K562 (cell line): Measurements from ENCODE around the gene GNAI2. TPM values are rescaled to one million over a fixed set of nuclear protein-coding genes. Genes with fewer than 3 reads are reported as not detected.

Source experiments
- ATAC-seq: fragments of 200-7000 bp; cut with Tn5 transposase; 3 replicates; pipeline ENCODE4 v1.9.1; 2020; ENCODE audit warnings: moderate library complexity
- BruUV-seq: library from RNA; stranded (reverse); fragments of 400-500 nt; replicated peaks from 2 replicates; lab custom pipeline; 2021; lab: Mats Ljungman, UMichigan
- CTCF ChIA-PET: fragments of 300-600 bp; formaldehyde crosslinking; extraction: SDS; loops from one replicate; lab custom pipeline; 2021; ENCODE audit warnings: low intra/inter-chr PET ratio; lab: Yijun Ruan, JAX
- POLR2A ChIA-PET: fragments of 300-600, 350-650 bp; sonication (Branson Sonifier 250); formaldehyde crosslinking; extraction: SDS; loops from one replicate; lab custom pipeline; 2021; ENCODE audit warnings: antibody characterized with exemption, inconsistent platforms; lab: Yijun Ruan, JAX
- DNase-seq, 4 experiments: peaks; one replicate each; pipeline versions ENCODE4 v3.0.0 to v3.0.0-alpha.2; 2011 to 2018; ENCODE audit warnings: low spot score in 3 of 4, mixed read lengths in 3 of 4; ENCODE audit errors: extremely low read depth in 1 of 4
- FAIRE-seq: peaks from 2 replicates; lab custom pipeline; 2011; peaks lifted over from hg19 to GRCh38; lab: Jason Lieb, UNC
- H2AFZ ChIP-seq: 2 replicates; pipeline ENCODE4 v1.6.0; 2011; ENCODE audit warnings: low read depth, low read length, control low read depth, inconsistent platforms
- H3K27ac ChIP-seq: fragments of 200-600 bp; 3 replicates; pipeline ENCODE4 v1.8.0; 2011; ENCODE audit warnings: low read depth, mild to moderate bottlenecking, control low read depth, inconsistent platforms, low read length, moderate library complexity, mixed read lengths; ENCODE audit errors: extremely low read depth
- H3K27me3 ChIP-seq, 2 experiments: fragments of 300-600 bp in 1 of 2; 2 replicates in 1 of 2; 3 replicates in 1 of 2; pipeline versions ENCODE4 v1.6.0 to v1.8.0; 2011; ENCODE audit warnings: inconsistent platforms in 2 of 2, low read length in 2 of 2, mild to moderate bottlenecking in 1 of 2, mixed read lengths in 1 of 2, moderate library complexity in 1 of 2; ENCODE audit not compliant: control insufficient read depth in 2 of 2, insufficient read depth in 2 of 2
- H3K36me3 ChIP-seq: fragments of 300-600 bp; 3 replicates; pipeline ENCODE4 v1.8.0; 2011; ENCODE audit warnings: mild to moderate bottlenecking, low read length, inconsistent platforms; ENCODE audit not compliant: control insufficient read depth, insufficient read depth
- H3K4me1 ChIP-seq, 2 experiments: fragments of 200-600 bp in 1 of 2; replicated peaks in 1 of 2; 2 replicates in 1 of 2; 3 replicates in 1 of 2; pipeline versions ENCODE4 v1.5.1 to v1.8.0; 2011; ENCODE audit warnings: inconsistent platforms in 2 of 2, low read length in 2 of 2, mild to moderate bottlenecking in 1 of 2, mixed read lengths in 1 of 2, moderate library complexity in 1 of 2; ENCODE audit not compliant: control insufficient read depth in 2 of 2, insufficient read depth in 2 of 2
- H3K4me2 ChIP-seq: 2 replicates; pipeline ENCODE4 v1.6.1; 2011; ENCODE audit warnings: low read length, control low read depth, inconsistent platforms, mixed read lengths; ENCODE audit not compliant: insufficient read depth
- H3K4me3 ChIP-seq: fragments of 200-600 bp; sonication (generic), shearing (Covaris generic); 2 replicates; pipeline ENCODE4 v1.5.1; 2016; ENCODE audit warnings: control low read depth, inconsistent platforms
- H3K79me2 ChIP-seq: fragments of 200-600 bp; 3 replicates; pipeline ENCODE4 v1.8.0; 2011; ENCODE audit warnings: low read length, inconsistent platforms; ENCODE audit not compliant: control insufficient read depth, insufficient read depth
- H3K9ac ChIP-seq, 2 experiments: 2 replicates each; pipeline versions ENCODE4 v1.6.0 to v1.6.1; 2011; ENCODE audit warnings: low read depth in 2 of 2, low read length in 2 of 2, control low read depth in 1 of 2, inconsistent platforms in 1 of 2, mild to moderate bottlenecking in 1 of 2, mixed read lengths in 1 of 2; ENCODE audit not compliant: insufficient read depth in 1 of 2
- H3K9me1 ChIP-seq: one replicate; pipeline ENCODE4 v1.6.0; 2011; ENCODE audit warnings: inconsistent platforms, mild to moderate bottlenecking, low read length, moderate library complexity; ENCODE audit not compliant: control insufficient read depth, insufficient read depth
- H3K9me3 ChIP-seq: replicated peaks from 2 replicates; pipeline ENCODE4 v1.5.1; 2011; ENCODE audit warnings: low read depth, low read length, inconsistent platforms; ENCODE audit not compliant: control insufficient read depth, insufficient read depth
- H4K20me1 ChIP-seq: replicated peaks from 2 replicates; pipeline ENCODE4 v1.6.1; 2011; ENCODE audit warnings: low read length, inconsistent platforms, mixed read lengths; ENCODE audit not compliant: control insufficient read depth, insufficient read depth
- BRF1 ChIP-seq: IDR thresholded peaks from 3 replicates; pipeline ENCODE4 v1.6.1; 2011; ENCODE audit warnings: borderline replicate concordance, mild to moderate bottlenecking; ENCODE audit not compliant: insufficient read length; ENCODE audit errors: extremely low read depth
- CBX3 ChIP-seq, 2 experiments: IDR thresholded peaks; 1 replicate in 1 of 2; 2 replicates in 1 of 2; pipeline ENCODE4 v1.6.1; 2012; ENCODE audit warnings: inconsistent platforms in 2 of 2, low read length in 2 of 2, borderline replicate concordance in 1 of 2, control low read depth in 1 of 2
- CHCHD3 ChIP-seq: fragments of 250-450 bp; sonication (Bioruptor Pico); IDR thresholded peaks from 2 replicates; pipeline ENCODE4 v2.1.2; 2022; ENCODE audit warnings: mild to moderate bottlenecking
- HOXB6 ChIP-seq: fragments of 250-450 bp; sonication (Bioruptor Pico); IDR thresholded peaks from 2 replicates; pipeline ENCODE4 v1.5.1; 2022; ENCODE audit warnings: mild to moderate bottlenecking, borderline replicate concordance
- NFXL1 ChIP-seq: fragments of 450-650 bp; formaldehyde crosslinking; IDR thresholded peaks from 2 replicates; pipeline ENCODE4 v1.4.0; 2021; ENCODE audit warnings: mild to moderate bottlenecking
- SAFB ChIP-seq: fragments of 200-400 bp; formaldehyde crosslinking; IDR thresholded peaks from 2 replicates; pipeline ENCODE4 v1.6.1; 2017; ENCODE audit warnings: low read depth, low read length, borderline replicate concordance
- SIRT6 ChIP-seq: IDR thresholded peaks from one replicate; pipeline ENCODE4 v1.6.1; 2012; ENCODE audit warnings: low read depth, mild to moderate bottlenecking, control low read depth, inconsistent platforms, low read length, moderate library complexity
- SMAD4 ChIP-seq: fragments of 250-450 bp; sonication (Bioruptor Pico); conservative IDR thresholded peaks from 2 replicates; pipeline ENCODE4 v1.8.0; 2021; ENCODE audit warnings: inconsistent platforms, mild to moderate bottlenecking, moderate library complexity
- WGBS: fragments of 100-300 bp; shearing (Covaris generic); methylation state at CpG from one replicate; pipeline ENCODE4 v1.1.6; 2016; ENCODE audit warnings: low coverage, mixed read lengths; ENCODE audit not compliant: insufficient coverage; ENCODE audit errors: missing lambda C conversion rate; 5-methylcytosine and 5-hydroxymethylcytosine counted together
- in situ Hi-C: fragments of 300-500 bp; cut with MboI; formaldehyde crosslinking; loops from 4 replicates; pipeline ENCODE4 v1.15.0; 2018; ENCODE audit warnings: inconsistent platforms, mixed read lengths
- intact Hi-C: fragments of 100-400 bp; cut with micrococcal nuclease; formaldehyde crosslinking; loops from 2 replicates; pipeline ENCODE4 v1.14.2; 2022
- polyA plus RNA-seq, 8 experiments: library from polyadenylated mRNA; depleted of rRNA in 4 of 8; stranded (reverse) in 5 of 8; unstranded in 3 of 8; fragments of >200 nt; fragmentation: Nextera tagmentation in 2 of 8; fragmentation: Illumina TruSeq in 1 of 8; extraction: Ambion mirVana in 2 of 8; extraction: Trizol in 1 of 8; gene quantifications; 2 replicates each; pipeline versions ENCODE4 v1.2.1 to v1.2.3, GENCODE V29; 2011 to 2014; ENCODE audit warnings: inconsistent platforms in 1 of 8, missing spikeins in 1 of 8
- total RNA-seq, 7 experiments: library from RNA; depleted of rRNA in 6 of 7; stranded (reverse); fragments of >200 nt in 6 of 7; fragmentation: Illumina TruSeq in 2 of 7; extraction: Trizol in 2 of 7; gene quantifications; 2 replicates each; pipeline versions ENCODE4 v1.2.1 to v1.2.3, GENCODE V29; 2011 to 2021; ENCODE audit warnings: low replicate concordance in 1 of 7
- TF ChIP-seq, protein P1 (sequence below): fragments of 150-350 bp; IDR thresholded peaks from 2 replicates; pipeline ENCODE4 v1.6.1; 2014; ENCODE audit warnings: low read depth, mild to moderate bottlenecking, low read length, borderline replicate concordance
- TF ChIP-seq, protein P2 (sequence below): sonication (generic); formaldehyde crosslinking; IDR thresholded peaks from 2 replicates; pipeline ENCODE4 v1.5.0; 2020; ENCODE audit warnings: missing genetic modification reagents

The GNAI2 gene
- total and polyA plus RNA-seq, 9 of the 15 experiments (the other 6 are each of a cell fraction or from before 2014, with no cell fraction given) = 1.1 to 72.2 (median 42.7) TPM

DNA sequence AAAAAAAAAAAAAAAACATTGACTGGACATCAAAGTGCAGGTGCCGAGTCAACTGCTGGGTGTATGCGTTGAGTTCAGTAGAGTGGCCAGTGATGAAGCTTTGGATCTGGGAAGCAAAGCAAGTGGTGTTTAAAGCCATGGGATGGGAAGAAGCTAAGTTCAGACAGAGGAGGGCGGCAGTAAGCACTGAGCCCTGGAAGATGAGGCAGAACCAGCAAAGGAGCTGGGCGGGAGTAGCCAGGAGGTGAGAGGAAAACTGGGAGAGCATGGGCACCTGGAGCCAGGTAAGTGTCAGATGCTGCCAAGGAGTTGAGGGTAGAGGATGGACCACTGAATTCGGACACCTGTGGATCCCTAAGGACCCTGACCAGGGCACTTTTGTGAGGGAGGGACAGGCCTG is 11.4 kb upstream of the GNAI2 start:
- Histone ChIP-seq H2AFZ (no peak overlapping the region), H3K9me3 (no peaks in the 10 kb centered on the region), H3K27ac (no peak overlapping the region), H3K4me2 (no peak overlapping the region), H3K4me3 (no peak overlapping the region), H3K27me3 (0 out of 5 replicates have a peak, but pooled peaks cover under 1 to 4% of the 10 kb centered on the region in 2 experiments), H3K79me2 (no peaks in the 10 kb centered on the region), H3K36me3 (no peaks in the 10 kb centered on the region), H3K4me1 (peaks cover 14 to 42% of the 10 kb centered on the region in 2 experiments), H3K9me1 (no peaks in the 10 kb centered on the region), H3K9ac (no peak overlapping the region), H4K20me1 (no peaks in the 10 kb centered on the region)
- 13% methylated on average over 3 of the region's 5 CpGs for WGBS
- ChIA-PET POLR2A (no interaction called here), CTCF (interaction anchor here (4.0 kb wide), 1 partner anchor 30 kb away, joined by 91 read pairs; no protein-coding TSS in a partner anchor)
- TF ChIP-seq SMAD4 (CRISPR knock-in tag) (no peak), SAFB (no peak), HOXB6 (CRISPR knock-in tag) (no peak), CHCHD3 (no peak), BRF1 (no peak), SIRT6 (no peak), NFXL1 (CRISPR knock-in tag) (no peak), CBX3 (IDR thresholded peaks at IDR 0.05; ENCODE audit: borderline replicate concordance in 1 of 2, low read length in 2 of 2) (no peak)
- TF ChIP-seq, protein P1, sequence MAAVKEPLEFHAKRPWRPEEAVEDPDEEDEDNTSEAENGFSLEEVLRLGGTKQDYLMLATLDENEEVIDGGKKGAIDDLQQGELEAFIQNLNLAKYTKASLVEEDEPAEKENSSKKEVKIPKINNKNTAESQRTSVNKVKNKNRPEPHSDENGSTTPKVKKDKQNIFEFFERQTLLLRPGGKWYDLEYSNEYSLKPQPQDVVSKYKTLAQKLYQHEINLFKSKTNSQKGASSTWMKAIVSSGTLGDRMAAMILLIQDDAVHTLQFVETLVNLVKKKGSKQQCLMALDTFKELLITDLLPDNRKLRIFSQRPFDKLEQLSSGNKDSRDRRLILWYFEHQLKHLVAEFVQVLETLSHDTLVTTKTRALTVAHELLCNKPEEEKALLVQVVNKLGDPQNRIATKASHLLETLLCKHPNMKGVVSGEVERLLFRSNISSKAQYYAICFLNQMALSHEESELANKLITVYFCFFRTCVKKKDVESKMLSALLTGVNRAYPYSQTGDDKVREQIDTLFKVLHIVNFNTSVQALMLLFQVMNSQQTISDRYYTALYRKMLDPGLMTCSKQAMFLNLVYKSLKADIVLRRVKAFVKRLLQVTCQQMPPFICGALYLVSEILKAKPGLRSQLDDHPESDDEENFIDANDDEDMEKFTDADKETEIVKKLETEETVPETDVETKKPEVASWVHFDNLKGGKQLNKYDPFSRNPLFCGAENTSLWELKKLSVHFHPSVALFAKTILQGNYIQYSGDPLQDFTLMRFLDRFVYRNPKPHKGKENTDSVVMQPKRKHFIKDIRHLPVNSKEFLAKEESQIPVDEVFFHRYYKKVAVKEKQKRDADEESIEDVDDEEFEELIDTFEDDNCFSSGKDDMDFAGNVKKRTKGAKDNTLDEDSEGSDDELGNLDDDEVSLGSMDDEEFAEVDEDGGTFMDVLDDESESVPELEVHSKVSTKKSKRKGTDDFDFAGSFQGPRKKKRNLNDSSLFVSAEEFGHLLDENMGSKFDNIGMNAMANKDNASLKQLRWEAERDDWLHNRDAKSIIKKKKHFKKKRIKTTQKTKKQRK = no peak
- TF ChIP-seq, protein P2, sequence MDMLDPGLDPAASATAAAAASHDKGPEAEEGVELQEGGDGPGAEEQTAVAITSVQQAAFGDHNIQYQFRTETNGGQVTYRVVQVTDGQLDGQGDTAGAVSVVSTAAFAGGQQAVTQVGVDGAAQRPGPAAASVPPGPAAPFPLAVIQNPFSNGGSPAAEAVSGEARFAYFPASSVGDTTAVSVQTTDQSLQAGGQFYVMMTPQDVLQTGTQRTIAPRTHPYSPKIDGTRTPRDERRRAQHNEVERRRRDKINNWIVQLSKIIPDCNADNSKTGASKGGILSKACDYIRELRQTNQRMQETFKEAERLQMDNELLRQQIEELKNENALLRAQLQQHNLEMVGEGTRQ (CRISPR knock-in tag) = no peak
- ATAC-seq (no peak), DNase-seq (no peak), FAIRE-seq (no peak)
- no TSS peak for BruUV-seq
- in situ Hi-C loops = loop anchor here (5.0 kb wide), 2 partner anchors 32 to 48 kb away; partner anchors contain the start of gene GNAT1
- intact Hi-C loops = no loop called here
